ENCODE results near the gene MMP14.

MMP14 gene

DNA sequence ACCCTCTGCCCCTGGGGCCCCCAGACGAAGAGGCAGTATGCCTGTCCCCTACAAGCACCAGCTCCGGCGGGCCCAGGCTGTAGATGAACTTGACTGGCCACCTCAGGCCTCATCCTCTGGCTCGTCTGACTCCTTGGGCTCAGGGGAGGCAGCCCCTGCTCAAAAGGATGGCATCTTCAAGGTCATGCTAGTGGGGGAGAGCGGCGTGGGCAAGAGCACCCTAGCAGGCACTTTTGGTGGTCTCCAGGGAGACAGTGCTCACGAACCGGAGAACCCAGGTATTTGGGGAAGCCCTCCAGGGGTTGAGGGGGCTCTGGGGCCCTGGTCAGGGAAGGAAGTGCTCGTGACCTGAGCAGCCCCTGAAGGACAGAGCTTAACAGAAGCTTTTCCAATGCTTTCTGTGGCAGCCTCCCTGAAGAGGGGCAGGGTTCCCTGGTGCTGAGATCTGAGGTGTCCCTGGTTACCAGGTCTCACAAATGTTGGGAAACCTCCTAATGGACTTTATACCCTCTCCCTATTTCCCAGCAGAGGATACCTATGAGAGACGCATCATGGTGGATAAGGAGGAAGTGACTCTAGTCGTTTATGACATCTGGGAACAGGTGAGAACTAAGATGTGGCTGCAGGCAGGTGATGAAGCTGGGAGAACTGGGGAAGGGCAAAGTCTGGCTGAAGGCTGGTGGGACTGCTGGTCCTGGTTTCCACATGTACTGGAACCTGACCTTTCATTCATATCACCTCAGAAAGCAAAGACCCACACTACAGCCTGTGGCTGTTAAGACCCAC lies 48.5 kb downstream of the MMP14 start:
- no peak for DNase-seq

DNA sequence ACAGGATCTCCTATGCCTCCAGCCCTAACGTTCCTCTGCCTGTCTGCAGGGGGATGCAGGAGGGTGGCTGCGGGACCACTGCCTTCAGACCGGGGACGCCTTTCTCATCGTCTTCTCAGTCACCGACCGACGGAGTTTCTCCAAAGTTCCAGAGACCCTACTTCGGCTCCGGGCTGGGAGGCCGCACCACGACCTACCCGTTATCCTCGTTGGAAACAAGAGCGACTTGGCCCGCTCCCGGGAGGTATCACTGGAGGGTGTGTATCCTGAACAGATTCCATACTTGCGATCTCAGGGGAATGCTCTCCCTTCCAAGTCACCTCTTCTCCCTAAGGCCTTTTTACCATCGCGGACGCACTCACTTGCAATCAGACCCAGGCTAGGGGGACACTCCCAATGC lies 49.6 kb downstream of the MMP14 start:
- no peak for DNase-seq

DNA sequence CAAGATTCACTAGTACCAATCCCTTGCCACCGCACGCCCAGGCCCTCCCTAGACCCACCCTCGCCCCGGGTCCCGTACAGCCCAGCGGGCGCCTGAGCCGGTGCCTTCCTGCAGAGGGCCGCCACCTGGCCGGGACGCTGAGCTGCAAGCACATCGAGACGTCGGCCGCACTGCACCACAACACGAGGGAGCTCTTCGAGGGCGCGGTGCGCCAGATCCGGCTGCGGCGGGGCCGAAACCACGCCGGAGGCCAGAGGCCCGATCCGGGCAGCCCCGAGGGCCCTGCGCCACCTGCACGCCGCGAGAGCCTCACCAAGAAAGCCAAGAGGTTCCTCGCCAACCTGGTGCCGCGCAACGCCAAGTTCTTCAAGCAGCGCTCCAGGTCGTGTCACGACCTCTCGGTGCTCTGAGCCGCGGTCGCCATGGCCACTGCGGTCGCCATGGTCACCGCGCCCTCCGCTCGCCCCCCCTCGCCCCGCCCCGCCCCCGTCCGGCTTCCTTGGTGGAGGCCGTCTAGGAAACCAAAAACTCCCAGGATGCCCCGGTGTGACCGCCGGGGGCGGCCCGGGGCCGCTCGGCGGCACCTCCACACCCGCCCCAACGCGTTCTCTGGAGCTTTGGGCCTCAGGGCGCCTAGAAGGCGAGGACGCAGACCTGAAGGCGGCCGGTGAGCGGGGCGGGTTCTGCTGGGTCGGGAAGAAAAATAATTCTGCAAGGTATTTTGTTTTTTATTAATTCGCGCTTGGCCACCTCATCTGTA lies 50.3 kb downstream of the MMP14 start:
- DNase-seq: peak; percentile 85

DNA sequence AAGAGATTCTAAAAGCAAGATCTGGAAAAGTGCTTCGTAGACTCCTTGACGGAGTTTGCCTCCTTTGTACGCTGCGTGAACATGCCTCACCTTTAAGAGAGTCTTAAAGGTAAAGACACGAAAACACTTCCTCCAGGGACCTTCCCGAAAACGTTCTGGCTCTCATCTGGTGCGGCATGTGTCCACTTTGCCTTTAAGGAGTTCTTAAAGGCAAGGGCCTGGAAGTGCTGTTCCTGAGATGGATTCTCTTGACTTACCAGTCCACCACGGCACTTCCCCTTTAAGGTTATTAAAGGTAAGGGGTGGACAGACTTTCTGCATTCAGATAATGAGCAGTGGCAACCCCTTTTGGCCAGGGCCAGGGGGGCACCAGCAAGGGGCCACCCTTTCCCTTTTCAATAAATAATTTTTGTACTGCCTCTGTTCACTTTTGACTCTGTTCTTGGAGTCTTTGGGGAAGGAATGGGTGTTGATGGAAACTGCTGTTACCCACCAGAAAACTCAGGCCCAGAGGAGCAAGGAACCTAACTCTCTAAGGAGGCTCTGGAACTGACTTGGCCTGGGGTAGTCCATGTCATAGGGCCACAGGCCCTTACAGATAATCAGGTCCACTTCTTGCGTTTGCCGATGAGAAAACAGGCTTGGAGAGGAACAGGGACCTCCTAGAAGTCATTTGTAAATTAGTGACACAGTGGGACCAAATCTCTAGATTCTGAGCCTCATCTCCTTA lies 51.0 kb downstream of the MMP14 start:
- DNase-seq: peak; percentile 72

DNA sequence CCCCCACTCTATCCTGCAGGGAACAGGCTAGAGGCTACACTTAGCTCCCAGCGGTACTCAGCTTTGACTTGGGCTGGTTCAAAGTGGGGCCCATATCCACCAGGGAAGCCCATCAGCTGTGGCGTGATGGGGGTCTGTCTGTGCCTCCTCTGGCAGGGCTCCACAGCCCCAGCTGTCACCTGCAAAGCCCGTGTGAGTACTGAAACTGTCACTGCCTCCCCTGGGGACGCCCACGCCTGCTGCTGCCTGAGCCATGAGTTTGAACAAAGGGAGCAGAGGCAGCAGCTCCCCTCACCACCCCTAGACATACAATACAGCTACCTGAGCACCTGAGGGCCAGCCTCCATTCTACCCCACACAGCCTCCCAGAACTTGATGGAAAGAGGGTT lies 51.6 kb downstream of the MMP14 start:
- DNase-seq: peak; percentile 51

DNA sequence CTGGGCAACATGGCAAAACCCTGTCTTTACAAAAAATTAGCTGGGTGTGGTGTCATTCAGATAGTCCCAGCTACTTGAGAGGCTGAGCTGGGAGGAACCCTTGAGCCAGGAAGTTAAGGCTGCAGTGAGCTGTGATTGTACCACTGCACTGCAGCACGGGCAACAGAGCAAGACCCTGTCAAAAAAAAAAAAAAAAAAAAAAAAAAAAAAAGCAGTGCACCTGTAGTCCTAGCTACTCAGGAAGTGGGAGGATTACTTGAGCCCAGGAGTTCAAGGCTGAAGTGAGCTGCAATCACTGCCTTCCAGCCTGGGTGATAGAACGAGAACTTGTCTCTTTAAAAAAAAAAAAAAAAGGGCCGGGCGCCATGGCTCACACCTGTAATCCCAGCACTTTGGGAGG lies 52.3 kb downstream of the MMP14 start:
- no peak for DNase-seq

DNA sequence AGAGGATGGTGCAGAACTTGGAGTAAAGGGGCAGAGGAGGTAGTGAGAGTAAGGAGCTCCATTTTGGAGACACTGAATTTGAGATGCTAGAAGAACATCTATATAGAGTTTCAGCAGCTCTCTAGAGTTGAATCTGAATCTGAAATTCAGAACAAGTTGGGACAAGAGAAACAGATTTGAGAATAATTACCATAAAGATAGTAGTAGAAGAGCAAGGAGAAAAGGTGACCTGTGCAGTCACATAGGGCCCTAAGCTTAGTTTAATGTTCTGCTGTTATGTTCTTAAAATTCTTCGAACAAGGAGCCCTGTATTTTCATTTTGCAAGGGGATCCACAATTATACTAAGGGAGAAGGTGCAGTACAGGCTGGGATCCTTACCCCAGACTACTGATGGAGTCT lies 54.0 kb downstream of the MMP14 start:
- no peak for DNase-seq

DNA sequence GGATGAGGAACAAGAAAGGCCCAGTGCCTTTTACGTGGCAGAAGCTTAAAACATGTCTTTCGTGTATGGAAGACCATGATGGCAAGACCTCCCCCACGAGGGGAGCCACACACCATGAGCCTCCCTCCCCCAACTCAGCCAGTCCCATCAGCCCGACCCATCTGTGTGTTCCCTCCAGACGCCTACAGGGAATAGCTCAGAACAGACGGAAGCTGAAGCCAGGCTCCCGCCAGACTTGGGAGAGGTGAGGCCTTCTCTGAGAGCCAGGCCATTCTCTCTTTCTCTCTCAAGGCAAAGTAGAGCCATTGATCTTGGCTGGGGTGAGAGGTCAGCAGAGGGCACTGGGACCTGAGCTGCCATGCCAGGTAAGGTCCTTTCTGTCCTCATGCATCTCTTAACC lies 56.1 kb downstream of the MMP14 start:
- DNase-seq: no peak

DNA sequence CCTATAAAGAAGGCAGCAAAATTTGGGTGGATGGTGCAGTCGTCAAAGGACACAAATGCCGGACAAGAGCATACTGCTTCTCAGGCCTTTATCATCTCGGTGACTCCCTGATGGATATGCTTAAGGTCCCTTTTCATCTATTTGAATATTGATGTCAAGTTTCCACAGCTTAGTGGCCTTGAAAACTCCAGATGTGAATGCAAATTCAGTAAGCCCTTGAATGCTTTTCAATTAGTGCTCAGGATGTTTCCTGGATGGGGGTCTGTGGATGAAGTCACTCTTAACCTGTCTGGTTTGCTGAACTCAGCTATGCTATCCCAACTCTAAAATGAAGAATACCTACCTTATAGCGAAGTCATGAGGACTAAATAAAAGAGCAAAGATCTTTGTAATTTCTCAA lies 57.3 kb downstream of the MMP14 start:
- DNase-seq: no peak

DNA sequence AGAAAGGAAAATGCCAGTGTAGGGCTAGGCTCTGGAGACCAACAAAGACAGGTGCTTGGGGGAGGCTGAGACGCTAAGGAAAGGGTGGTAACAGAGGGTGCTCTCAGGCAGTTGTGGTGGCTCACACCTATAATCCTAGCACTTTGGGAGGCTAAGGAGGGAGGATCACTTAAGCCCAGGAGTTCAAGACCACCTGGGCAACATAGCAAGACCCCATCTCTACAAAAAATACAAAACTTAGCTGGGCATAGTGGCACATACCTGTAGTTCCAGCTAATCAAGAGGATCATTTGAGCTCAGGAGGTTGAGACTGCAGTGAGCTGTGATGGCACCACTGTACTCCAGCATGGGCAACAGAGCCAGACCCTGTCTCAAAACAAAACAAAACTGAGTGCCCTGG lies 59.0 kb downstream of the MMP14 start:
- DNase-seq: no peak

DNA sequence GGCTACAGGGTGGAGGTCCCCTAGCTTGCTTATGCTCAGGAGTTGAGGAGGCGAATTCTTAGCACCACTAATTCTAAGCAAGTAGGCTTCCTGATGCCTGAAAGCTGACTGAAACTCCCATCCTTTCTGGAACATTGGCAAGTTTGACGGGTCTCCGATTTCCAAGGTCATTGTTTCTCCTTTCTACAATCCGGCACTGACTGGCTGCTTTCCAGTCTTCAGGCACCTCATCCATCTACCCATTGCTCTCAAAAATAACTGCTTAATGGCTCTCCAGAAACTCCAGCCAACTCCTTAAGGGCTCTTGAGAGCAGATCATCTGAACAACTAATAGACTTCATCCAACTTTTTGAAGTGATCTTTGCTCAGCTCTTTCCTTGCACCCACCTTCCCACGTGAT lies 60.0 kb downstream of the MMP14 start:
- no peak for DNase-seq

DNA sequence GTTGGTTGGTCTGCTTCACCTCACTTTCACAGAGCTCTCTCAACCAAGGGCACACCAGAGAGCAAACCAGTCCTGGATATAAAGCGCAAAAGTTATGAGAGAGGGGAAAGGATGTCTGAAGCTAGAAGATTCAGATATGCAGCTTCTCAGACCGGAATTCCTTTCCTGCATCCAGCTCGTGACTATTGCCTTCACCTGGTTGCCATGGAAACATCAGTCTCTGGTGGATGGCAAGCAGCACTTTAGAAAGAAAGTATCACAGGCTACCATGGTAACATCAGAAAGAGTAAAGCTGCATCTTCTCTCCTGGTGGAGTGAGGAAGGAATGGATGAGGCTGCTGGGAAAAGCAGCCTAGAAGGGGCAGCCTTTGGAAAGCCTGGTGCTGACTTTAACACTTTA lies 60.4 kb downstream of the MMP14 start:
- DNase-seq: no peak

DNA sequence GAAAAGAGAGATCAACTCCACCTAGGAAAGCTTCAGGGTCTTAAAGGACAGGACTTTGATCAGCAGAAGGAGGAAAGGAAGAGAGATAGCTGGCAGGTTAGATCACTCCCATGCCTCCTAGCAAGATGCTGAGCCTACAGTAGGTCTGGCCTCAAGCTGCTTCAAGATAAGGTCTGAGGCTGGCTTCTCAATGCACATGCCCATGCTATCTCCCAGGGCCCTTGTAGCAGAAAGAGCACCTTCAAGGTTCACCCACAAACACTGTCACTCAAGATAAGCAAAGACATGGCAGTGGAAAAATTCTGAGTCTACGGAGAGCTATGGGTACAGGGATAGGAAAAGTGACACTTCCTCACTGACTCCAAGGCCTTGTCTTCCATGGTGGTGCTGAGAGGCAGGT lies 61.0 kb downstream of the MMP14 start:
- no peak for DNase-seq

Measured in femur (tissue), 1 donor.